Measurements from ENCODE around the gene MAGIX.
"Not testable (repeated sequence)": the region's sequence is repeated elsewhere in the genome, so short reads cannot be mapped to it uniquely, and the experiment has no call there.

MAGIX gene

DNA sequence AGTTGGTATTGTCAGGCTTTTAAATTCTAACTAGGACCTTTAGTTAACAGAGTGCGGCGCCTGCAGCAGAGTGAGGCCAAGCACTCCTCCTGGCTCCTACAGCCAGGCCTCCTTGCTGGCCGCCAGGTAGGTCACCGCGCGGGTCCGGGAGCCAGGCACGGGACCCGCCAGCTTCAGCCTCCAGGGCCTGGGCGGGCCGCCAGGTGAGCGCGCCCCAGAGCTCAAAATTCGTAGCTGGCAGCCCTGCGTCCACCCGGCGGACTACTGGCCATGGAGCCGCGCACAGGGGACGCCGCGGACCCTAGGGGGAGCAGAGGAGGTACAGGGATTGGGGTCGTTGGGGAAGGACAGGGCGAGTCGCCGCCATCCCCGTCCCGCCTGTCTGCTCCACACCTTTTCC, at the start of gene MAGIX:
TSS of gene MAGIX (plus strand) at position 139 of the 400 bp plus-strand sequence. CDS start at position 271, 132 bp downstream.
- H3K4me3 Mint-ChIP-seq: peak within 1 kb of the TSS; percentile 69

DNA sequence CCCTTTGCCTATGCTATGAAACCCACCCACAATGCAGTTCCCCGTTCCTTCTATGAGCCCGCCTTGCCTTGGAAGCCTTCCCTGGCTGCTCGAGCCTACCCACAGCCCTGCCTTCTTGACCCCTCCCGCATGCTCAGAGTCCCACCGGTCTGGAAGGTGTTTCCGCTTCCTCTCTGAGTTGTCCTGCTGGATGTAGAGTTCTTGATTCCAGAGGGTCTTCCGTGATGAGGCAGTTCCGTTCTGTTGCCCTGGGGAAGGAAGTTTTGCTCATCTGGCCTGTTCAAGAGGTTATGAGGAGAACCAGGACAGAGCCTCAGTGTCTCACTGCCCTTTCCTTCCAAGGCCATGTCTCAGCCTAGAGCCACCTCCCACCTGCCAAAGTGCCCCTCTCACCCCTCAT, 46.5 kb upstream of the MAGIX start:
- no peak for DNase-seq (ENCODE audit: low spot score)
- Mint-ChIP-seq H3K36me3 (ENCODE audit: low read depth) (peaks cover 44% of the 10 kb centered on the region), H3K27me3 (ENCODE audit: low read depth) (no peaks in the 10 kb centered on the region), H3K4me3 (no peak overlapping the region), H3K4me1 (ENCODE audit: low read depth) (peaks cover 12% of the 10 kb centered on the region), H3K9me3 (no peaks in the 10 kb centered on the region), H3K27ac (no peak overlapping the region)

More for the DNA sequence above, at the start of gene MAGIX:
- no peak for DNase-seq (ENCODE audit: low spot score)
- H3K9me3 Mint-ChIP-seq: no peaks in the 10 kb centered on the region
- no peaks in the 10 kb centered on the region for H3K27me3 Mint-ChIP-seq (ENCODE audit: low read depth)
- peaks cover 26% of the 10 kb centered on the region for H3K4me1 Mint-ChIP-seq (ENCODE audit: low read depth)
- H3K27ac Mint-ChIP-seq: peak within 1 kb of the TSS; percentile 65
- no peaks in the 10 kb centered on the region for H3K36me3 Mint-ChIP-seq (ENCODE audit: low read depth)

DNA sequence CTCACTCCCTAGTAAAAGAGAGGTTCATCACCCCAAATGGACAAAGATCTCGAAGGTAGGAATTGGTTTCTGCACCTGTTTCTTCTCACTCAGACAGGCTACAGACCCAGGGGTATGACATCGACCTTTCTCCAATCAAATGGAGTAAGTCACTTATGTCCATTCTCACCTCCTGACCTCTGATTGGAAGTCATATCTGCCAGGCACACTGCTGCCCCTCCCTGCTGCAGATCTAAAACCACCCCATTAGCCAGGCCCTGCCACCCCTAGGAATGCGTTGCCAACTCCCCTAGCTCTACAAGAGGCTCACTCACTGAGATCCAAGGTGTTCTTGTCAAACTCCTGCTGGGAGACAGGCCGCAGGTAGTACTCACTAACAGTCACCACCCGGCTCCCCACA, 45.8 kb upstream of the MAGIX start:
- H3K4me3 Mint-ChIP-seq: peak overlapping the region; percentile 96
- H3K4me1 Mint-ChIP-seq (ENCODE audit: low read depth): peaks cover 15% of the 10 kb centered on the region
- no peak for DNase-seq (ENCODE audit: low spot score)
- H3K27me3 Mint-ChIP-seq (ENCODE audit: low read depth): no peaks in the 10 kb centered on the region
- H3K27ac Mint-ChIP-seq: peak overlapping the region; percentile 63
- H3K9me3 Mint-ChIP-seq: no peaks in the 10 kb centered on the region
- peaks cover 48% of the 10 kb centered on the region for H3K36me3 Mint-ChIP-seq (ENCODE audit: low read depth)

DNA sequence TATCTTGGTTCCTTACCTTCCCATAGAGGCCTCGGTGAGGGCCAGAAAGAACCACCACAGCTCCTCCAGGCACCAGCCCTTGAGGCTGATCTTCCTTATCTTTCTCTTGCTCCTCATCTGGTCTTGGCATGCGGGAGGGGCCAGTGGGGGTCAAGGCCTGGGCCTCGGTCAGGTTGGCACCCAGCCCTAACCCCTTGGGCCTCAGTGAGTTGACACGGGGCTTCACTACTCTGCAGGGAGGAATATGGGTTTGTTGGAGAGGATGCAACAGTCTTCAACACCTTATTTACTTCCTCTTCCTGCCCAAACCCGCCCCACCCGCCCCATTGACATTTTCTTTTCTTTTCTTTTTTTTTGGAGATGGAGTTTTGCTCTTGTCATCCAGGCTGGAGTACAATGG, 45.0 kb upstream of the MAGIX start:
- peak overlapping the region; percentile 96 for H3K4me3 Mint-ChIP-seq
- H3K36me3 Mint-ChIP-seq (ENCODE audit: low read depth): peaks cover 46% of the 10 kb centered on the region
- H3K27me3 Mint-ChIP-seq (ENCODE audit: low read depth): no peaks in the 10 kb centered on the region
- H3K27ac Mint-ChIP-seq: peak overlapping the region; percentile 96
- H3K9me3 Mint-ChIP-seq: no peaks in the 10 kb centered on the region
- peaks cover 18% of the 10 kb centered on the region for H3K4me1 Mint-ChIP-seq (ENCODE audit: low read depth)
- DNase-seq (ENCODE audit: low spot score): no peak

DNA sequence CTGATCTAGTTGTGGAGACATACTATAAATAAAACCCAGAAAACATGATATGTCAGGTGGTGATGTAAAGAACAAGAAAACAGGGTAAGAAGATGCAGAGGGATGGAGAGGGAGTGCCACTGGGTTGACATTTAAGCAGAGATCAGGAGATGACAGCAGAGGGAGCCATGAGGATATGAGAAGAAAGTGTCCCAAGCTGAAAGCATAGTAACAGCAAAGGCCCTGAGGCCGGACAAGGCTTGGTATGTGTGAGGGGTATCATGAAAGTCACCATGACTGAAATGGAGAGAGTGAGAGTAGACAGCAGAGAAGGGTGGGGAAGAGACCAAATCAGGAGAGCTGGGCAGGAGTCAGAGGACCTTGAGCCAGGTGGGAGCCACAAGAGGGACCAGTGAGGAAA, 42.5 kb upstream of the MAGIX start:
- Mint-ChIP-seq H3K4me1 (ENCODE audit: low read depth) (peaks cover 23% of the 10 kb centered on the region), H3K36me3 (ENCODE audit: low read depth) (peaks cover 47% of the 10 kb centered on the region), H3K27me3 (ENCODE audit: low read depth) (no peaks in the 10 kb centered on the region), H3K4me3 (peak overlapping the region; percentile 36), H3K9me3 (no peaks in the 10 kb centered on the region), H3K27ac (peak overlapping the region; percentile 71)
- DNase-seq (ENCODE audit: low spot score): no peak

DNA sequence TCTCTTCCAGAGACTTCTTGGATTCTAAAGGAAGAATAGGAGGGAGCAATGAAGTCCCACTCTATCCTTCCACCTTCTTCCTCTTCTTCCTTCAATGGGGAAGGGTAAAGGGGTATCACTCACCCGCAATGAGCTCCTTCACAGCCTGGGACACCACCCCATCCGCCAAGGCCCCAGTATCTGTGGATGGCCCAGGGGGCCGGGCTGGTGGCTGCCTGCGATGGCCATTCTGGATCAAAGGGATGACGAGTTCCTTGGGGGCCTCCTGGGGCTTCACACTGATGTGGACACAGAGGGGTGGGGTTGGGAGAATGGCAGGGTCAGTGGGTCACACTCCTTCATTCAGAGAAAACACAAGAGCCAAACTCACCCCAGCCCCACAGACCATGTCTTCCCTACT, 40.1 kb upstream of the MAGIX start:
- H3K27ac Mint-ChIP-seq: peak overlapping the region; percentile 95
- DNase-seq (ENCODE audit: low spot score): no peak
- no peaks in the 10 kb centered on the region for H3K9me3 Mint-ChIP-seq
- H3K4me3 Mint-ChIP-seq: peak overlapping the region; percentile 98
- no peaks in the 10 kb centered on the region for H3K27me3 Mint-ChIP-seq (ENCODE audit: low read depth)
- H3K4me1 Mint-ChIP-seq (ENCODE audit: low read depth): peaks cover 18% of the 10 kb centered on the region
- peaks cover 28% of the 10 kb centered on the region for H3K36me3 Mint-ChIP-seq (ENCODE audit: low read depth)

DNA sequence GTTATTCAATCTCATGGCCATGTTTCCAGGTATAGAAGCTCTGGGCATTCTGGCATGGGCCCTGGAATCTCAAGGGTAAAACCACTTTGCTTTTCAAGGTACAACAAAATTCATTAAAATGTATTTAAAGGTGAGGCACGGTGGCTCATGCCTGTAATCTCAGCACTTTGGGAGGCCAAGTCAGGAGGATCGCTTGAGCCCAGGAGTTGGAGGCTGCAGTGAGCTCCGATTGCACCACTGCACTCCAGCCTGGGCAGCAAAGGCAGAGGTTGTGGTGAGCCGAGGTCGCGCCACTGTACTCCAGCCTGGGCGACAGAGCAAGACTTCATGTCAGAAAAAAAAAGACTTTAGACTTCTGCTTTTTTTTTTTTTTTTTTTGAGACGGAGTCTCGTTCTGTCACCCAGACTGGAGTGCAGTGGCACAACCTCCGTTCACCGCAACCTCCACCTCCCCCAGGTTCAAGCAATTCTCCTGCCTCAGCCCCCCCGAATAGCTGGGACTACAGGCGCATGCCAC, 34.8 kb upstream of the MAGIX start:
- not testable (repeated sequence) for H3K36me3 Mint-ChIP-seq (ENCODE audit: low read depth); H3K4me1 Mint-ChIP-seq (ENCODE audit: low read depth); H3K27ac Mint-ChIP-seq; H3K9me3 Mint-ChIP-seq; DNase-seq (ENCODE audit: low spot score); H3K4me3 Mint-ChIP-seq; H3K27me3 Mint-ChIP-seq (ENCODE audit: low read depth)

DNA sequence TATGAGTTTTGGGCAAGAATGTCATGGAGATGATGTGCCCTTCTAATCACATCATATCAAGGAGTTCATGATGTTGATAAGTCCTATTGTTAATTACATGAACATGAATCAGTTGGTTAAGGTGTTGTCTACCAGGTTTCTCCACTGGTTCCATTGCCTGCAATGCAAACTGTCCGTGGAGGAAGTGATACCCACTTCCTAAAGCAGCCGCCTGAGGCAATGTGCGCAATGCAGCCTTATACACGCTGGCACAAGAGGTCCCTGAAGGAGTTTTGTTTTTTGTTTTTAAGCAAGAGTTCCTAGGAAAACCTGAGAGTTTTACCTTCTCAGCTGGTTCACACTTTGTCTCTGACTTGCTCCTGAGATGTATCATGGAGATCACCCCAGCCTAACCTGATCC, 33.1 kb upstream of the MAGIX start:
- DNase-seq (ENCODE audit: low spot score): no peak
- Mint-ChIP-seq H3K27ac (no peak overlapping the region), H3K9me3 (no peaks in the 10 kb centered on the region), H3K4me3 (no peak overlapping the region), H3K4me1 (ENCODE audit: low read depth) (no peaks in the 10 kb centered on the region), H3K36me3 (ENCODE audit: low read depth) (no peaks in the 10 kb centered on the region), H3K27me3 (ENCODE audit: low read depth) (no peaks in the 10 kb centered on the region)

DNA sequence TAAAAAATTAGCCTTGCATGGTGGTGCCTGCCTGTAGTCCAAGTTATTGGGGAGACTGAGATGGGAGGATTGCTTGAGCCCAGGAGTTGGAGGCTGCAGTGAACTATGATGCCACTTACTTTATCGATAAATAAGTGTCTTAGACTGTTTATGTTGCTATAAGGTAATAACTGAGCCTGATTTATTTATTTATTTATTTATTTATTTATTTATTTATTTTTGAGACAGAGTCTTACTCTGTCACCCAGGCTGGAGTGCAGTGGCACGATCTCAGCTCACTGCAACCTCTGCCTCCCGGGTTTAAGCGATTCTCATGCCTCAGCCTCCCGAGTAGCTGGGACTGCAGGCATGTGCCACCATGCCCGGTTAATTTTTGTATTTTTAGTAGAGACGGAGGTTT, 30.3 kb upstream of the MAGIX start:
- H3K9me3 Mint-ChIP-seq; H3K4me3 Mint-ChIP-seq; DNase-seq (ENCODE audit: low spot score); H3K27ac Mint-ChIP-seq; H3K36me3 Mint-ChIP-seq (ENCODE audit: low read depth); H3K4me1 Mint-ChIP-seq (ENCODE audit: low read depth); H3K27me3 Mint-ChIP-seq (ENCODE audit: low read depth): not testable (repeated sequence)

DNA sequence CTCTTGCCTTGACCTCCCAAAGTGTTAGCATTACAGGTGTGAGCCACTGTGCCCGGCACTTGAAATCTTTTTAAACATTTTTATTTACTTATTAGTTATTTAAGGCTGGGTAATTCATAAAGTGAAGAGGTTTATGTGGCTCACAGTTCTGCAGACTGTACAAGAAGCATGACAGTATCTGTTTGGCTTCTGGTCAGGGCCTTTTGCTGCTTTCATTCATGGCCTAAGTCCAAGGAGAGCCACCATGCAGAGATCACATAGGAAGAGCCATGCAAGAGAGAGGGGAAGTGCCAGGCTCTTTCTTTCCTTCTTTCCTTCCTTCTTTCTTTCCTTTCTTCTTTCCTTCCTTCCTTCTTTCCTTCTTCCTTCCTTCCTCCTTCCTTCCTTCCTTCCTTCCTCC, 28.8 kb upstream of the MAGIX start:
- Mint-ChIP-seq H3K27ac (no peak overlapping the region), H3K4me1 (ENCODE audit: low read depth) (no peaks in the 10 kb centered on the region), H3K36me3 (ENCODE audit: low read depth) (no peaks in the 10 kb centered on the region), H3K27me3 (ENCODE audit: low read depth) (no peaks in the 10 kb centered on the region), H3K4me3 (no peak overlapping the region), H3K9me3 (no peaks in the 10 kb centered on the region)
- DNase-seq (ENCODE audit: low spot score): no peak

DNA sequence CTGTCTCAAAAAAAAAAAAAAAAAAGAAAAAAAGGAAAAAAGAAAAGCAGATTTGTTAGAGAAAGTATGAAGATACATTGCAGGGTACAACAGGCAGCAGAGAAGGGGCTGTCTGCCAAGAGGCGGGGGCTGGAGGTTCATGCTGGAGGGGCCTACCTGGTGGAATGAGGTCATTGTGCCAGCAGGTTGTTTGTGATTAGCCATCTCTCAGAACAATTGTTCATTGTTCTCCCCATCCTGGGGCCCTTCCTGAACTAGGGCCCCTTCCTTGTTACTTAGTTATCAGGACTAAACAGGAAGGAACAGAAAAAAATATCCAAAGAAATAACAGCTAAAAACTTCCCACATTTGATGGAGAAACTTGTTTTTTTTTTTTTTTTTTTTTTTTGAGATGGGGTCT, 25.1 kb upstream of the MAGIX start:
- no peak overlapping the region for H3K27ac Mint-ChIP-seq
- H3K4me1 Mint-ChIP-seq (ENCODE audit: low read depth): no peaks in the 10 kb centered on the region
- no peaks in the 10 kb centered on the region for H3K27me3 Mint-ChIP-seq (ENCODE audit: low read depth)
- H3K4me3 Mint-ChIP-seq: no peak overlapping the region
- peaks cover 16% of the 10 kb centered on the region for H3K9me3 Mint-ChIP-seq
- no peak for DNase-seq (ENCODE audit: low spot score)
- peaks cover 7% of the 10 kb centered on the region for H3K36me3 Mint-ChIP-seq (ENCODE audit: low read depth)

DNA sequence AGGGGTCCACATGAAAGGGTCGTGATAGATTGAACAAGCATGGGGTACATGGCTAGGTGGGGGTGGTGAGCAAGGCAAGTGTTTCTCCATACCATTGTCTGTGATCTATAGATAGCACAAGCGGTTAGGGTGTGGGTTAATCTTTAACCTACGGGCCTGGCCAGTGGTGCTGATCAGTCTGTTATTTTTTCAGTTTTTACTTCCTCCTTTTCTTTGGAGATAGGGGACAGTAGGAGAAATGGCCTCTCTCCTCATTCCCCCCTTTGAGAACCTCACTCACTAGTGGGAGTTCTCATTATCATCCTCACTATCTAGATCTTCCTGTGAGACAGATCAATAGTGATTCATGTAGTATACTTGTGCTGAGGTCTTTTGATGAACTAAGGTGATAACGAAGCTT, 22.8 kb upstream of the MAGIX start:
- Mint-ChIP-seq H3K4me1 (ENCODE audit: low read depth) (no peaks in the 10 kb centered on the region), H3K4me3 (no peak overlapping the region), H3K27me3 (ENCODE audit: low read depth) (no peaks in the 10 kb centered on the region), H3K9me3 (peaks cover 16% of the 10 kb centered on the region), H3K27ac (no peak overlapping the region), H3K36me3 (ENCODE audit: low read depth) (peaks cover 7% of the 10 kb centered on the region)
- no peak for DNase-seq (ENCODE audit: low spot score)

DNA sequence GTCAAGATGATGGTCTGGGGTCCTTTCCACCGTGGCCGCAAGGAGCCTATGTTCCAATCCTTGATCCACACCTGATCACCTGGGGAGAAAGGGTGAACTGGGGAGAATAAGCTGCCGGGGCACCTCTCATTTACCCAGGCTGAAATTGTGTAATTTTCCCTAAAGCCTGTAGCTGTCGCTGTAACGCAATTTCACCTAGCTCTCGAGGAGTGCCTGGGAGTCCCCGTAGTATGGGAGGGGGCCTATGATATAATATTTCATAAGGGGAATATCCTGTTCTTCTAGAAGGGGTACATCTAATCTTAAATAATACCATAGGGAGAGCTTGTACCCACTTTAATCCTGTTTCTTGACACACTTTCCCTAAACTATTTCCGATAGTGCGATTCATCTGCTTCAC, 20.3 kb upstream of the MAGIX start:
- H3K27me3 Mint-ChIP-seq (ENCODE audit: low read depth); DNase-seq (ENCODE audit: low spot score); H3K4me3 Mint-ChIP-seq; H3K4me1 Mint-ChIP-seq (ENCODE audit: low read depth); H3K27ac Mint-ChIP-seq; H3K36me3 Mint-ChIP-seq (ENCODE audit: low read depth): not testable (repeated sequence)
- H3K9me3 Mint-ChIP-seq: peaks cover 16% of the 10 kb centered on the region

DNA sequence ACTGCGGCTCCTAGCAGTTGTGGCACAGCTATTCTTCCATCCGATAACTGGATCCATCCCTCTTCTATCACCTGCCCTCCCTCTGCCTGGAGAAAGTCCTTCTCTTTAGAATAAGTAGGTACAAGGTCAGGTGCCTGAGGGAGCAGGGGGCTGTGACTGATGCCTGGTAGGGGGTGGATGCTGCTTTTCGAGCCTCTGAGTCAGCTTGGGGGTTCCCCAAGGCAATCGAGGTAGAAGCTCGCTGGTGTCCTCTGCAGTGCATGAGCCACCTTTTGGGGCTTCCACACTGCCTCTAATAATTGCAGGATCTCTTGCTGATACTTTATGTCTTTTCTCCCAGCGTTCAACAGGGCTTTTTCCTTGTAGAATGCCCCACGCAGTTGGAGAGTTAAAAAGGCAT, 19.4 kb upstream of the MAGIX start:
- not testable (repeated sequence) for DNase-seq (ENCODE audit: low spot score); H3K4me3 Mint-ChIP-seq; H3K27ac Mint-ChIP-seq; H3K36me3 Mint-ChIP-seq (ENCODE audit: low read depth); H3K4me1 Mint-ChIP-seq (ENCODE audit: low read depth); H3K27me3 Mint-ChIP-seq (ENCODE audit: low read depth)
- H3K9me3 Mint-ChIP-seq: peaks cover 16% of the 10 kb centered on the region

DNA sequence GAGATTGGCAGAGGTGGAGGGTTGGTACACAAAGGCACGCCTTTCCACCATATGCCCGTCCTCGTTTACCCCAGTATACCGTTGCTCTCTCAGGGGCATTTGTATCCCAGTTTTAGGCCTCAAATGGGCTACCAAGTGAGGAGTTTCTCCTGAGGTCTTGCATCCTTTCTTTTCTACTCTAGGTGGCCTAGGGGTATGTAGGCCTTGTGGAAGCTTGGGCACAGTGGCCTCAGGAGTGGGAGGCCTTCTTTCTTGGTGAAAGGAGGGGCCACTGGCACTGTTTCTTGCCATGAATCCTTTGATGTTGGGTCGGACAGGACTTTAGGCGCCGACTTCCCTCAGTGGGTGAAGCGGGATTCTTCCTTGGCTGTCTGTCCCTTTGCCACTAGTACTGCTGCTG, 15.3 kb upstream of the MAGIX start:
- Mint-ChIP-seq H3K4me3 (no peak overlapping the region), H3K27me3 (ENCODE audit: low read depth) (no peaks in the 10 kb centered on the region), H3K9me3 (no peaks in the 10 kb centered on the region), H3K36me3 (ENCODE audit: low read depth) (no peaks in the 10 kb centered on the region), H3K27ac (no peak overlapping the region), H3K4me1 (ENCODE audit: low read depth) (no peaks in the 10 kb centered on the region)
- no peak for DNase-seq (ENCODE audit: low spot score)
